Adipocyte (in vitro differentiated cells): ENCODE results near the gene ANKHD1.
"Not testable (repeated sequence)": the region's sequence is repeated elsewhere in the genome, so short reads cannot be mapped to it uniquely, and the experiment has no call there.

Experiments
- DNase-seq: peaks from one replicate; pipeline ENCODE4 v3.0.0-alpha.2; 2015; ENCODE audit warnings: low read depth
- H3K27me3 ChIP-seq: replicated peaks from 2 replicates; pipeline ENCODE4 v1.7.0; 2013; ENCODE audit warnings: mild to moderate bottlenecking, low read length, moderate library complexity; ENCODE audit not compliant: control insufficient read depth, insufficient read depth
- H3K36me3 ChIP-seq: 2 replicates; pipeline ENCODE4 v1.7.0; 2013; ENCODE audit warnings: low read length, mild to moderate bottlenecking, moderate library complexity; ENCODE audit not compliant: control insufficient read depth, insufficient read depth, severe bottlenecking
- H3K4me1 ChIP-seq: 2 replicates; pipeline ENCODE4 v1.7.0; 2013; ENCODE audit warnings: mild to moderate bottlenecking, low read length, moderate library complexity; ENCODE audit not compliant: control insufficient read depth, insufficient read depth
- H3K4me3 ChIP-seq: 2 replicates; pipeline ENCODE4 v1.7.0; 2013; ENCODE audit warnings: mild to moderate bottlenecking, low read length, moderate library complexity
- H3K9ac ChIP-seq: 2 replicates; pipeline ENCODE4 v1.7.0; 2013; ENCODE audit warnings: mild to moderate bottlenecking, low read length, moderate library complexity
- H3K9me3 ChIP-seq: 2 replicates; pipeline ENCODE4 v1.7.0; 2013; ENCODE audit warnings: mild to moderate bottlenecking, low read length, moderate library complexity; ENCODE audit not compliant: control insufficient read depth

Gene ANKHD1

GRCh38 chr5:140579188-140579747 is 177.6 kb downstream of the ANKHD1 start:
- not testable (repeated sequence) for H3K27me3 ChIP-seq, H3K9me3 ChIP-seq, H3K9ac ChIP-seq, H3K4me3 ChIP-seq, DNase-seq, H3K36me3 ChIP-seq
- peaks cover 11% of the 10 kb centered on the region for H3K4me1 ChIP-seq

- H3K36me3 ChIP-seq, result no peaks in the 10 kb centered on the region
These were observed 185.9 kb downstream of the ANKHD1 start for GRCh38 chr5:140587495-140587894.

GRCh38 chr5:140588311-140589070 is 186.9 kb downstream of the ANKHD1 start:
- Histone ChIP-seq H3K4me1 (peaks cover 33% of the 10 kb centered on the region), H3K36me3 (no peaks in the 10 kb centered on the region), H3K27me3 (no peaks in the 10 kb centered on the region), H3K9ac (peak overlapping the region; percentile 67), H3K9me3 (no peaks in the 10 kb centered on the region), H3K4me3 (peak overlapping the region; percentile 40)
- DNase-seq, result peak; percentile 46

More at GRCh38 chr5:140587495-140587894, 185.9 kb downstream of the ANKHD1 start:
- H3K9ac ChIP-seq, result no peak overlapping the region
- peaks cover 3% of the 10 kb centered on the region for H3K9me3 ChIP-seq
- H3K27me3 ChIP-seq, result no peaks in the 10 kb centered on the region
- peak; percentile 29 for DNase-seq
- H3K4me3 ChIP-seq, result no peak overlapping the region
- H3K4me1 ChIP-seq, result peaks cover 33% of the 10 kb centered on the region
